HEK293T (cell line): ENCODE data around the gene GRSF1.

ENCODE experiments used
- CTCF ChIA-PET: fragments of 350-600 bp; formaldehyde crosslinking; extraction: SDS; loops from one replicate; lab custom pipeline; 2021; ENCODE audit warnings: antibody characterized with exemption, inconsistent platforms; lab: Yijun Ruan, JAX
- POLR2A ChIA-PET: fragments of 350-600 bp; formaldehyde crosslinking; extraction: SDS; loops from one replicate; lab custom pipeline; 2020; ENCODE audit warnings: antibody characterized with exemption, inconsistent platforms; lab: Yijun Ruan, JAX
- DNase-seq: peaks from one replicate; pipeline ENCODE4 v3.0.0; 2012; ENCODE audit warnings: mixed read lengths; ENCODE audit errors: extremely low spot score
- ARNT ChIP-seq: fragments of 450-650 bp; IDR thresholded peaks from 2 replicates; pipeline ENCODE4 v1.6.1; 2017; ENCODE audit warnings: mild to moderate bottlenecking
- BHLHE40 ChIP-seq: fragments of 450-650 bp; IDR thresholded peaks from 2 replicates; pipeline ENCODE4 v1.6.1; 2016; ENCODE audit warnings: mild to moderate bottlenecking, moderate library complexity, borderline replicate concordance
- CTBP1 ChIP-seq: fragments of 450-650 bp; IDR thresholded peaks from 2 replicates; pipeline ENCODE4 v1.6.1; 2016; ENCODE audit warnings: borderline replicate concordance
- ELF4 ChIP-seq: fragments of 450-650 bp; IDR thresholded peaks from 2 replicates; pipeline ENCODE4 v1.6.1; 2017; ENCODE audit warnings: antibody characterized with exemption
- FOXA1 ChIP-seq: fragments of 450-650 bp; IDR thresholded peaks from 2 replicates; pipeline ENCODE4 v1.6.1; 2016; ENCODE audit warnings: mild to moderate bottlenecking
- FOXK2 ChIP-seq: fragments of 450-650 bp; IDR thresholded peaks from 2 replicates; pipeline ENCODE4 v1.6.1; 2016; ENCODE audit warnings: mild to moderate bottlenecking
- FOXM1 ChIP-seq: fragments of 450-650 bp; IDR thresholded peaks from 2 replicates; pipeline ENCODE4 v1.6.1; 2017; ENCODE audit warnings: mild to moderate bottlenecking, borderline replicate concordance
- HDGF ChIP-seq: fragments of 450-650 bp; IDR thresholded peaks from 2 replicates; pipeline ENCODE4 v1.6.1; 2017; ENCODE audit warnings: antibody characterized with exemption, borderline replicate concordance
- L3MBTL2 ChIP-seq: fragments of 450-650 bp; conservative IDR thresholded peaks from 2 replicates; pipeline ENCODE4 v1.6.1; 2016; ENCODE audit warnings: mild to moderate bottlenecking
- LEF1 ChIP-seq: fragments of 450-650 bp; IDR thresholded peaks from 2 replicates; pipeline ENCODE4 v1.6.1; 2017; ENCODE audit warnings: mild to moderate bottlenecking, borderline replicate concordance
- NFRKB ChIP-seq: fragments of 450-650 bp; IDR thresholded peaks from 2 replicates; pipeline ENCODE4 v1.6.1; 2016; ENCODE audit warnings: mild to moderate bottlenecking, moderate library complexity
- PKNOX1 ChIP-seq: fragments of 450-650 bp; IDR thresholded peaks from 2 replicates; pipeline ENCODE4 v1.6.1; 2016
- SP1 ChIP-seq: fragments of 450-650 bp; IDR thresholded peaks from 2 replicates; pipeline ENCODE4 v1.6.1; 2017
- SUZ12 ChIP-seq: fragments of 450-650 bp; IDR thresholded peaks from 2 replicates; pipeline ENCODE4 v1.6.1; 2016; ENCODE audit warnings: mild to moderate bottlenecking
- TARDBP ChIP-seq: fragments of 450-650 bp; IDR thresholded peaks from 2 replicates; pipeline ENCODE4 v1.6.1; 2016
- ZNF384 ChIP-seq: fragments of 450-650 bp; IDR thresholded peaks from 2 replicates; pipeline ENCODE4 v1.6.1; 2016

GRSF1 gene

DNA sequence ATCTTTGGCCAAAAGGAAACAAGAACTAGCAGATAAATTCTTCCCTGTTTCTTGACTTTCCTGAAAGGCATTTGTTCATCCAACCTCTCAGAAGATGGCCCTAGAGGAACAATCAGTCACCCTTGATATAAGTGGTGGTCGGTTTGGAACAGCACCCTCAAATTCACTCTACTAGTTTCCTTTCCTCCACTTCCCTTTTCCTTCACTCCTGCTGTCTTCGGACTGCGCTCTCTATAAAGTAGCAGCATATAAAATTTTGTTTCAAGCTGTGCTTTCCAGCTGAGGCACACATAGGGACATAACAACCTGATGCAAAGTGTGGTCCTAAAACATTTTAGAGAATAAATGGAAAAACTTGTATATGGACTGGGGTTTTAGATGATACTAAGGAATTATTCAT, 33.5 kb upstream of the GRSF1 start:
- TF ChIP-seq TARDBP (no peak), HDGF (no peak), PKNOX1 (no peak), ARNT (no peak), LEF1 (no peak), SUZ12 (no peak), SP1 (no peak), ELF4 (no peak), CTBP1 (no peak), FOXA1 (no peak), FOXK2 (no peak), ZNF384 (no peak), NFRKB (no peak), BHLHE40 (no peak), FOXM1 (no peak)
- POLR2A ChIA-PET = no interaction called here
- CTCF ChIA-PET = no interaction called here
- no peak for DNase-seq

DNA sequence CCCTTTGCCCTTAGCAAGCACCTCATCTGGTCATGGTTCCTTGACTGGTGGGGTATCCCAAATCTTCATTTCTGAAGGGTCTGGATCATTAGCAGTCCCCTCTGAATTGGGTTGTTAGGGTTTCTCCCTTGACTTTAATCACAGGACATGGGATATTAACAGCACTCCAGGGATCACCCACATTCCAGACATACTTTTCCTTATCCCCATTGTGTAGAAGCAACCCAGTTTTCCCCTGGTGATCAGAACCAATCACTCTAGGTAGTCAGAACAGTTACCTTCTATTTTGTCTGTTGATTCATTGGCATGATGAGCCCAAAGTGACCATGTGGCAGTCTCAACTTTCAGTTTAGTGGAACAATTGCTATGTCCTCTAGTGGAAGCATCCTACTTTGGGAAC, 29.1 kb upstream of the GRSF1 start:
- CTCF ChIA-PET = no interaction called here
- no peak for TF ChIP-seq CTBP1
- TF ChIP-seq L3MBTL2 = no peak
- no peak for TF ChIP-seq NFRKB
- no peak for TF ChIP-seq FOXM1
- TF ChIP-seq FOXA1 = no peak
- no peak for TF ChIP-seq BHLHE40
- TF ChIP-seq SP1 = no peak
- no peak for TF ChIP-seq PKNOX1
- no peak for TF ChIP-seq LEF1
- POLR2A ChIA-PET = interaction anchor here (1.6 kb wide), 1 partner anchor 33 kb away, joined by 5 read pairs; the partner anchor contains the start of gene MOB1B
- DNase-seq = no peak

DNA sequence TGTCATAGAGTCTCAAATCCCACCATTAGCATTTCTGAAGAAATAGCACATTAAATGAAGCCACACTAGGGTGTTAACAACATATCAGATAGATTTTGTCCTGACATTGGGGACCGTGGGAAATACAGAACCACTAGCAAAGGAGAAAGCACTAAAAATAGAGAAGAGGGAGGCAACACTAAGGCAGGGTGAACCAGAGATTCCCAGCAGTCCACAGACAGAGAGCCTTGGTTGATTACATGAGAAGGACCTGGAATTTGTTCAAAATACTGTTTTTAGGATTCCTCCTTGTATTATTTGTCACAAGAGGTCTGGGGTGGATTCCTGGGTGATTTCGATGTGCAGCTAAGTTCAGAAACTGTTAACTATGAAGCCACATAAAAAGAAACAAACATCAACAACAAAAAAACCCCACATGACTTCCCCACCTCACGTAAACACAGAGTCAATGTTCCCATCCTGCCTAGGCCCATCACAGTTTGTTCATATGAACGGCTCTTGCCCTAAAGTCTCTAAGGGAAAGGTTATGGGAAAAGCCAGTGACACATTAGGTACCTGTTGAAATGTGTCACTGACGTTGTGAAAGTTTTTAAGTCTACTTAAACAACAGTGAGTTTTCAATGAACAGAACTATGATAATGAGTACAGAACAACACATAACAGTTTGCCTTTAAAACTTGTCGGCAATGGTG, 23.6 kb upstream of the GRSF1 start:
- no peak for TF ChIP-seq TARDBP
- TF ChIP-seq PKNOX1 = no peak
- no peak for TF ChIP-seq BHLHE40
- TF ChIP-seq ZNF384 = no peak
- no peak for TF ChIP-seq HDGF
- TF ChIP-seq CTBP1 = no peak
- TF ChIP-seq FOXK2 = no peak
- no peak for TF ChIP-seq FOXA1
- no peak for TF ChIP-seq NFRKB
- no peak for TF ChIP-seq ARNT
- no peak for TF ChIP-seq SUZ12
- no peak for TF ChIP-seq LEF1
- TF ChIP-seq ELF4 = no peak
- no peak for TF ChIP-seq L3MBTL2
- TF ChIP-seq SP1 = no peak
- TF ChIP-seq FOXM1 = no peak
- no peak for DNase-seq
- ChIA-PET CTCF (no interaction called here), POLR2A (interaction anchor here (1.4 kb wide), 1 partner anchor 159 kb away, joined by 4 read pairs; no protein-coding TSS in a partner anchor)

GRCh38 chr4:70859066-70859465, 19.4 kb upstream of the GRSF1 start:
- POLR2A ChIA-PET = interaction anchor here (0.7 kb wide), 1 partner anchor 43 kb away, joined by 3 read pairs; the partner anchor contains the start of gene MOB1B
- CTCF ChIA-PET = no interaction called here
- DNase-seq = no peak
- TF ChIP-seq FOXK2 = no peak
- no peak for TF ChIP-seq ZNF384
- TF ChIP-seq NFRKB = no peak

DNA sequence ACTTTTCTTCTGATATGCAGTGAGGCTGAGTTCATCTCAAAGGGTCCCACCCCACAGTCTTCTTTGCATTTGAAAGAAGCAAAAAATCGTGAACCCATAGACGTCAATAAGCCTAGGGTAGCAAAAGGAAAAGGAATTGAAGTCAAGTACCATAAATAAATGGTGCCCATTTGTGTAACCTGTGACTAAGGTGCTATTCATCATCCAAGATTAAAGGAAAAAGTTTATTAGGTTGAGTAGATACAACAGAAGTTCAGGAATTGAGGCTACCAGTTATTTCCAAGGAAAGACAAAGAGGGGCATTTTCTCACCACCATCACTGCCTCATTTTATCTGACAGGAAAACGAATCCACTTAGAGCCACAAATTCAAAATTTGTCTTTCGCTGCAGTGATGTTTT, 18.8 kb upstream of the GRSF1 start:
- CTCF ChIA-PET = no interaction called here
- POLR2A ChIA-PET = no interaction called here
- no peak for DNase-seq
- TF ChIP-seq PKNOX1 (no peak), NFRKB (no peak), FOXA1 (no peak), ZNF384 (no peak), ELF4 (no peak), LEF1 (no peak), L3MBTL2 (no peak), FOXK2 (no peak), TARDBP (no peak), CTBP1 (no peak), BHLHE40 (no peak), HDGF (no peak), ARNT (no peak), FOXM1 (no peak), SUZ12 (no peak), SP1 (no peak)

DNA sequence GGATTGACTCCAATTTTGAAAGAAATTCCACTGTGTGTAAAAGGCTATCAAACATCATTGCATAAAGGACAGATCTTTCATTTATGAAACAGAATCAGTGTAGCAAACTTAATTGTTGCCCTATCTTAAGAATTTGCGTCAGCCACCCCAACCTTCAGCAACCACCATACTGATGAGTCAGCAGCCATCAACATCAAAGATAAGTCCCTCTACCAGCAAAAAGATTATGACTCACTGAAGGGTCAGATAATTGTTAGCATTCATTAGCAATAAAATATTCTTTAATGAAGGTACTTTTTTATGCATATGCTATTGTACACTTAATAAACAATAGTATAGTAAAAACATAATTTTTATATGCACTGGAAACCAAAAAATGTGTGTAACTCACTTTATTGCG, 15.8 kb upstream of the GRSF1 start:
- POLR2A ChIA-PET = no interaction called here
- CTCF ChIA-PET = no interaction called here
- TF ChIP-seq FOXM1 = no peak
- TF ChIP-seq ARNT = no peak
- TF ChIP-seq CTBP1 = no peak
- no peak for TF ChIP-seq BHLHE40
- TF ChIP-seq L3MBTL2 = no peak
- TF ChIP-seq SUZ12 = no peak

More for the DNA sequence above, 15.8 kb upstream of the GRSF1 start:
- no peak for DNase-seq
